Spleen (tissue), 7 donors: ENCODE measurements around the gene DPF3.

Experiments
- CTCF ChIP-seq, 11 experiments: fragments of 200-600 bp in 7 of 11; fragments of 450-650 bp in 4 of 11; sonication (generic) in 4 of 11; IDR thresholded peaks in 8 of 11; conservative IDR thresholded peaks in 3 of 11; 1 replicate in 7 of 11; 2 replicates in 4 of 11; pipeline versions ENCODE4 v1.4.0 to v1.8.0; 2016 to 2021; ENCODE audit warnings: antibody characterized with exemption in 11 of 11, inconsistent platforms in 4 of 11, mild to moderate bottlenecking in 1 of 11
- POLR2A ChIP-seq, 3 donors: fragments of 450-650 bp; IDR thresholded peaks; one replicate each; pipeline ENCODE4 v1.5.1; 2017; ENCODE audit warnings: antibody characterized with exemption in 3 of 3, mild to moderate bottlenecking in 1 of 3
- donor health status: DM: no; HTN: no; CAD: no; lungs with moderate emphysema.
- donor health status: DM: no; HTN: no; CAD: no.
- donor health status: DM: no; HTN: no; CAD: no.

GRCh38 chr14:72605921-72606220 lies 288.0 kb downstream of the DPF3 start:
- TF ChIP-seq CTCF (IDR thresholded peaks at IDR 0.05 in 8 of 11, conservative IDR thresholded peaks at IDR 0.05 in 3 of 11) (no peak), POLR2A (IDR thresholded peaks at IDR 0.05) (no peak)
